HFF-Myc (cell line): ENCODE measurements around the gene CDKN2B.

ENCODE experiments used
- DNase-seq: peaks from one replicate; pipeline ENCODE4 v3.0.0-alpha.2; 2011; ENCODE audit warnings: low read depth; ENCODE audit errors: extremely low read depth
- H3K4me3 ChIP-seq: replicated peaks from 2 replicates; pipeline ENCODE4 v1.5.1; 2011; ENCODE audit warnings: low read depth, mild to moderate bottlenecking, control low read depth, low read length
- CTCF ChIP-seq: IDR thresholded peaks from 2 replicates; pipeline ENCODE4 v1.5.1; 2012; ENCODE audit warnings: mild to moderate bottlenecking, low read depth, low read length, control low read depth; ENCODE audit errors: missing control alignments

The CDKN2B gene

GRCh38 chr9:21991072-21991959, 17.8 kb downstream of the CDKN2B start:
- no peak for TF ChIP-seq CTCF
- no peak overlapping the region; the same call in 1 of the 2 replicates for H3K4me3 ChIP-seq
- no peak for DNase-seq

GRCh38 chr9:21989440-21990189, 19.5 kb downstream of the CDKN2B start:
- DNase-seq = no peak
- H3K4me3 ChIP-seq = no peak overlapping the region

GRCh38 chr9:21988056-21988990, 20.8 kb downstream of the CDKN2B start:
- TF ChIP-seq CTCF = no peak
- no peak for DNase-seq
- no peak overlapping the region for H3K4me3 ChIP-seq

More at GRCh38 chr9:21989440-21990189, 19.5 kb downstream of the CDKN2B start:
- TF ChIP-seq CTCF = no peak

- DNase-seq = no peak
These were observed 23.0 kb downstream of the CDKN2B start for GRCh38 chr9:21985964-21986667.

GRCh38 chr9:21984101-21984500, 25.0 kb downstream of the CDKN2B start:
- H3K4me3 ChIP-seq = no peak overlapping the region
- no peak for TF ChIP-seq CTCF
- no peak for DNase-seq

More at GRCh38 chr9:21985964-21986667, 23.0 kb downstream of the CDKN2B start:
- no peak overlapping the region for H3K4me3 ChIP-seq
- no peak for TF ChIP-seq CTCF

- H3K4me3 ChIP-seq = no peak overlapping the region
- TF ChIP-seq CTCF = no peak
- DNase-seq = no peak
These were observed 25.6 kb downstream of the CDKN2B start for GRCh38 chr9:21983561-21983935.
